PFSK-1 (cell line): ENCODE measurements around the gene VPS45.

ENCODE experiments used
- FOXP2 ChIP-seq: optimal IDR thresholded peaks from 2 replicates; pipeline ENCODE3; 2011; ENCODE audit warnings: borderline replicate concordance, control low read depth, inconsistent platforms; ENCODE audit not compliant: insufficient read depth; ENCODE audit errors: extremely low read length, extremely low read depth
- POLR2AphosphoS5 ChIP-seq: IDR thresholded peaks from 2 replicates; pipeline ENCODE4 v1.6.1; 2012; ENCODE audit warnings: low read depth, mild to moderate bottlenecking, control low read depth, low read length, moderate library complexity
- REST ChIP-seq, 2 experiments: IDR thresholded peaks; 2 replicates each; pipeline versions ENCODE4 v1.6.1 to v1.8.0; 2011 to 2012; ENCODE audit warnings: low read depth in 2 of 2, low read length in 2 of 2, control low read depth in 1 of 2, inconsistent platforms in 1 of 2, mild to moderate bottlenecking in 1 of 2, moderate library complexity in 1 of 2; ENCODE audit not compliant: insufficient read depth in 1 of 2
- SIN3A ChIP-seq: IDR thresholded peaks from 2 replicates; pipeline ENCODE4 v1.6.1; 2012; ENCODE audit warnings: mild to moderate bottlenecking, low read length, moderate library complexity, borderline replicate concordance; ENCODE audit not compliant: insufficient read depth
- TAF1 ChIP-seq: IDR thresholded peaks from 2 replicates; pipeline ENCODE4 v1.6.1; 2012; ENCODE audit warnings: low read length, control low read depth, borderline replicate concordance; ENCODE audit not compliant: insufficient read depth

GRCh38 chr1:150067184-150068108, at the start of gene VPS45:
- no peak; the same call in 1 of the 2 replicates for TF ChIP-seq POLR2AphosphoS5
- peak; percentile 71 for TF ChIP-seq TAF1
- no peak for TF ChIP-seq REST (IDR thresholded peaks at IDR 0.05; ENCODE audit: insufficient read depth in 1 of 2, low read depth in 2 of 2, low read length in 2 of 2)
- peak; percentile 98; the same call in 1 of the 2 replicates for TF ChIP-seq SIN3A
- peak; percentile 77 for TF ChIP-seq FOXP2
